Stimulated activated CD4-positive, alpha-beta T cell treated with anti-CD3 and anti-CD28 coated beads, Interleukin-4, amount 100 ng/mL, for 1 hour (primary cell): Measurements from ENCODE around the gene MOB2.

Experiments used
- DNase-seq: peaks from one replicate; pipeline ENCODE4 v3.0.0-alpha.2; 2020

Gene MOB2

DNA sequence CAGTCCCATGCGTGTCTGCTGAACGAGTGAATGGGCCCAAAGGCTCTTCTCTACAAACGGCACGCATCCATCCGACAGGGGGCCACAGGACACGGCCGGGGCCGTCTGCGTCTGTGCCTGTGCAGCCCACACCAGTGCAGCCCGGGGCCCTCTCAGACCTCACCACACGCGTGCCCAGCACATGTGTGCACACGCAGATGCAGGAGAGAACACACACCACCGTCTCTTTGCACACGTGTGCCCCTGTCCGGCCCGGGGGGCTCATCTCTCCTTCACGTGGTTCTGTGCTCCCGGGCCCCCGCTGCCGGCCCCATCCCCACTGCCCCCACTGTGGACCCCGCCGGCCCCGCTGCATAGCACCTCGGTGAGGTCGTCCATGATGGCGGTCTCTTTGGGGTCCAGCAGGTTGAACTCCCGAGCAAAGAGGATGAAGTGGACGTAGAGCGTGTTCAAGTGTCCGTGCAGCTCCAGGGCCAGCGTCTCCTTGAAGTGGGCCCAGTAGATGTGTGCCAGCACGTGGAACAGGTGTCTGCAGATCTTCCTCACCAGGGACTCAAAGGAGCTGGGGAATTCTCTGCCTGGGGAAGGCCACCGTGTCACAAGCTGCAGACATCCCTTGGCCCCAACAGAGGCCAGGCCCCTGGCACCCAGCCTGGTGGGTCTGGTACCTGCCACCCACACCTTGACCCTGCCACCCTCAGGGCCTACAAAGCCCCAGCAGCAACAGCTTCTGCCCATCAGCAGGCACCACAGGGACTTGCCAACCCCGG lies 16.5 kb downstream of the MOB2 start:
- no peak for DNase-seq

DNA sequence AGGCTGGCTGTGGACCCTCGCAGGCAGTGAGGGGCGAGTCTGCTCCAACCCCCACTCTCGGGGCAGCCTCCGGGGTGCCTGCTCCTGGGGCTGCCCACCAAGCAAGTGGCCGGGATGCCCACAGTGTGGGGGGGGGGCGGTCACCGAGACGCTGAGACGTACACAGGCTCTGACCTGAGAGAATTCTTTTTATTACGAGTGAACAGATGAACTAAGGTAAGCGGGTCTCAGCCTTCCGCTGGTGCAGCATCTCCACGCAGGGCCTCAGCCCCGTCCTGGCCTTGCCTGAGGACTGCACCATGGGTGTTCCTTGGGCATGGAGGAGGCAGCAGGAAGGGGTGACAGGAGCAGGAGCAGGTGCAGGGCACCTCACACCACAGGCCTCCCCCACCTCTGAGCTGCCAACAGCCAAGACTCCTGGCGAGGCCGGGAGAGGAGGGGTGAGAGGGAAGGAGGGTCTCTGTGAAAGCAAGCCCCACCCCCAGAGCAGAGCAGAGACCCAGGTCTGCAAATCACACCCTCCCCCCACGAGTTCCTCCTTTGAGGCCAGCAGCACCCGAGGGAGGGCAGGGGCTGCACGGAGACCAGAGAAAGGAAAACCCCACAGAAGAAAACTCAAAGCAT lies 17.2 kb downstream of the MOB2 start:
- no peak for DNase-seq

DNA sequence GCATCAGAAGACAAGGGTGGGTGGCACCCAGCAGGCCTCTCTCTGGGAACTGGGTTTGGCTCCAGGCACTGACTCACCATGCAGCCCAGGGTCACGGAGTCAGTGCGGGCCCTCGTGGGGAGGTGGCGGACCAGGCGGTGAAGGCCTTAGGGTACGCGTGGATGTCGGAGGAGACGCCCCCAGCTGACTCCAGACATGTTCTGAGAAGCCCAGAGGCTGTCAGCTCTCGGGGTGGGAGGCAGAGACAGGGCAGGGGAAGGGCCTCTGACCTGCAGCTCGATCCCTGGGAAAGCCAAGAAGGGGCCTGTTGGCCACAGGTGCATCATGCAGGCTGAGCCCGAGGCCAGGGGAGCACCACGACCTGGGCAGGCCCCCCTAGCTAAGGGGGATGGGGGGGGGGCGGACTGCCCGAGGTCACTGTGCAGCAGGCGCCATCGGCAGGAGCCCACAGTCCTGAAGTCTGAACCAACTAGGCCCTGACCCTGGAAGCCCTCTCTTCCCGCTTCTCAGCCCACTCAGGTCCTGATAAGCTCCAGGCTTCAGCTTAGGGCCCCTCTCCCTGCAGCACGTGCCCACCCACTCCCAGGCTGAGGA lies 18.0 kb downstream of the MOB2 start:
- no peak for DNase-seq

DNA sequence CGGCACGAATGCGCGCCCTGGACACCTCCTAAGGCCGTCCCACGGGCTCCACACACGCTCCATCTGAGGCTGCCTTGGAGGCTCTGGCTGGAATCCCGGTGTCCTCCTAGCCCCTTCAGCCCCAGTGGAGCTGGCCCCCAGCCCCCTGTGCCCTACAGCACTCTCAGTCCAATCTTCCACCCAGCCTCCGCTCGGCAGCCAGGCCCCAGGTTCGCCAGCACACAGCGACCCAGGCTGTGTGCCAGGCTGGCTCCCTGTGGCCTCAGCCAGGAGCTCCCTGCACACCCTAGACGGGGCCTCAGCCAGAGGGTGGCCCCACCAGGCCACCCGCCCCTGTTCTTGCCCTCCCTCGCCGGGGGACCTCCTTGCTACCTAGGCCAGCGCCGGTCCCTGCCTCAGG lies 18.6 kb downstream of the MOB2 start:
- no peak for DNase-seq

DNA sequence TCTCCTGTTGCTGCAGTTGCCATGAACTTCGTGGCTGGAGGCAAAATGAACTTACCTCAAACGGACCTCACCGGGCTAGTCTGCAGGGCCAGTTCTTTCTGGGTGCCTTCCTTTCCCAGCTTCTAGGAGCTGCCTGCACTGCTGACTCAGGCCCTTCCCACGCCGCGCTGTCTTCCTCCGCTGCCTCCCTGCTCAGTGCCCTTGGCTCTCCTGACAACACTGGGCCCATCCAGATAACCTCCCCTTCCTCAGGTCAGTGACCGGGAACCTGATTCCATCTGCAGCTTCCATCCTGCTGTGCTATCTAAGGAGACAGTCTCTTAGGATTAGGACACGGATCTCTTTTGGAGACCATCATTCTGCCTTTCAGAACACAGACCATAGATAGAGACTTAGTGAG lies 19.3 kb downstream of the MOB2 start:
- DNase-seq, result no peak

DNA sequence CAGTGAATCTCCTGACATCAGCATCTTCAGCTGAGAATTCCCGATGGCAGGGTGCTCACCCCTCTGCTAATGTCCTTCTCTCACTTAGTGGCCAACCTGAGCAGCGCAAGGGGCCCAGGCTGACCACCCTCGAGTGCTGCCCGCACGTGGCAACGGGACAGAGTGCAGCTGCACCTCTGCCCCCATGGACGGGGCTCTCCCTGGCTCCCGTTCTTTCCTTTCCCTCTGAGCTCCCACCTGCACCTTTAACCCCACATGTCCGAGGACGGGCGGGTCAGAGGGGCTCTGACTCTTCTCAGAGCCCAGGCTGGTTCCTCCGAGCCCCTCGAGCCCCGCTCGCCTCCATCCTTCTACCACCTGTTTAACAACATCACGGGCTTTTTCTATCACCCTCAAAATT lies 19.8 kb downstream of the MOB2 start:
- no peak for DNase-seq

DNA sequence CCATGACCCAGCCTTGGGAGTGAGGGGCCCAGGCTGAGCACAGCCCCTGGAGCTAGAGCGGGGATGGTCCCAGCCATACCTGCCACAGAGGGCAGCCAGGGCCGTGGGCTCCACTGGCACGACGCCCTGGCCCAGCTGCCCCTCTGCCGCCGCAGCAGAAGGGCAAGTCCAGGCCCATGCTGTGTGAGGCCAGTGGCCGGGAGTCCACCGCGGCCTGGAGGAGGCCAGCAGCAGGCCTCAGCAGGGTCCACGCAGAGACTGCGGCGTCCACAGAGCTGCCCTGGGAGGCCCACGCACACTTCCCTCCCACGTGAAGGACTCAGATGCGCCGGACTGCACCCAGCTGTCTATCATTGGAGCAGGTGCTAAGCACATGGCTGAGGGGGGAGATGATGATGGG lies 23.5 kb downstream of the MOB2 start:
- DNase-seq, result no peak

DNA sequence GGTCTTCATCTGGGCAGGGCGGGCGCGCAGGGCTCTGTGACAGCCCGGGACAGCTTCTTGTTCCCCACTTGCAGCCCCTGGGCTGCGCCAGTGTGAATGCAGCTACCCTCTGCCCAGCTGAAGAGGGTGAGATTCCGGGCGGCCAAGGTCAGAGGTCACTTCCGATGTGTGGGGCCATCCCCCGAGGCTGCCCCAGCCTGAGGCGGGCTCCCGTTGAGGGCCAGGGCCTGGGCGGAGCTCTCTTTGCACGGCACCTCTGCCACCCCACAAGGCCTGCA lies 23.9 kb downstream of the MOB2 start:
- no peak for DNase-seq

DNA sequence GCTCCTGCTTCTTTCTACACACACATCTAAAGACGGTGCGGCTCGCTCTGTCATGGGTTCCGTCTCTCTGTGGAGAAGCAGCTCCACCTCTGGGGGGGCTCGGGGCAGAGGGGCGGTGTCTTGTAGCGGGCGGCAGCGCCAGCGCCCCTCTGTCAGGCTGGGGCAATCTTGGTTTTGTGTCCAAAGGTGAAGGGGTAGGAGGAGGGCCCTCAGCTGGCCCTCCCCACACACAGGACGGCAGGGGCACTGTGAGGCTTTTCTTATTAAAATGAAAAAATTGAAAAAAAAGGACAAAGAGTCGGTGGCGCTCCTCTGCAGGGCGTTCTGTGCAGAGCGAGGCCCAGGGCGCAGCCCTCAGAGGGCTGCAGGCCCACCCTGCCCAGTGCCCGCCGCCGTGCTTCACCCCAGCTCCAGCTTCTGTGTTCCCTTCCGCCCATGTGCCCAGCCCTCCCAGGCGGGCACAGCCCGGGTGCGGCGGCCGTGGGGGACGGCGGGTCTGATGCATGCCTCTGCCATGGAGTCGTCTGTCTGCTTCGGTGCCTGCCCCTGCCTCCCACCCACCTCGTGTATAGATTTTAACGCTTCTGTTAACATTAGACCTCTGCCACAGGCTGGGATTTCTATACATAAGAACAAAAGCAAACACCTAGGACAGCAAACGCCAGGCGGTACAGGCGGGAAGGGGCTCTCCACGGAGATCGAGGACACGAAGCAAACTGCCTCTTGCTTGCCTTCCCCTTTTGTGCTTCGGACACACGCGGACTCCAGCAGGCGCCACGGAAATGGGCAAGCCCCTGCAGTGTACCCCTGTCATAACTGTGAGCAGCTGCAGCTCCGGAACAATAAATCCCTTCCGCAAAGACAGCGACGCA lies 24.5 kb downstream of the MOB2 start:
- no peak for DNase-seq

DNA sequence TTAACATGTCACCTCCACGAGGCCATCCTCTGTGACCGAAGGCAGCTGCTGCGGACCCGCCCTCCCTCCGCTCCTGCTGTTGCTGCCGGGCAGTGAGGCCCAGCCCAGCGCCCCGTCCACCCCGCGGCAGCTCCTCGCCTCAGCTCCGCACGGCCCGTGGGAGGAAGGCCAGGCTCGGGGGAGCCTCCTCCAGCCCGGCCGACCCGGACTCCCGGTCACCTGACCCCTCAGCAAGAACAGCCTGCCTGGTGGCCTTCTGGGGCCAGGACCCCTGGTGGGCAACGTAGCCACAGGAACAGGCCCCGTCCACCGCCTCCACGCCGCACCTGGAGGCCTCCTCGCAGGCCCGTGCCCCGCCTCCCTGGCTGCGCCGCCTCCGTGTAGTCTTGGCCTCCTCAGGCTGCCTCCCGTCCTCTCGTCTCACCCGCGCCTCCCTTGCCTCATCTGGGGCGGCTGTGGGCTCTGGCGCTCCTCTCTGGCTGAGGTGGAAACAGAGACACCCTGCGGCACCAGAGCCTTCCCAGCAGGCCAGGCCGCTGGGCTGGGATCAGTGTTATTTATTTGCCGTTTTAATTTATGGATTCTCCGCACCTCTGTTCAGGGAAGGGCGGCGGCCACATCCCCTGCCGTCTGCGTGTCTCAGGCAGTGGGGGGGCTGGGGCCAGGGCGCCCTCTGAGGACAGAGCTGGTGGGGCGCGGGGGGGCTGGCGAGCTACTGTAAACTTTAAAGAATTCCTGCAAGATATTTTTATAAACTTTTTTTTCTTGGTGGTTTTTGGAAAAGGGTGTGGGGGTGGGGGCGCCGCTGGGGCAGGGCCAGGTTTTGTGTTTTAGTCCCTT lies 25.4 kb downstream of the MOB2 start:
- DNase-seq, result no peak

DNA sequence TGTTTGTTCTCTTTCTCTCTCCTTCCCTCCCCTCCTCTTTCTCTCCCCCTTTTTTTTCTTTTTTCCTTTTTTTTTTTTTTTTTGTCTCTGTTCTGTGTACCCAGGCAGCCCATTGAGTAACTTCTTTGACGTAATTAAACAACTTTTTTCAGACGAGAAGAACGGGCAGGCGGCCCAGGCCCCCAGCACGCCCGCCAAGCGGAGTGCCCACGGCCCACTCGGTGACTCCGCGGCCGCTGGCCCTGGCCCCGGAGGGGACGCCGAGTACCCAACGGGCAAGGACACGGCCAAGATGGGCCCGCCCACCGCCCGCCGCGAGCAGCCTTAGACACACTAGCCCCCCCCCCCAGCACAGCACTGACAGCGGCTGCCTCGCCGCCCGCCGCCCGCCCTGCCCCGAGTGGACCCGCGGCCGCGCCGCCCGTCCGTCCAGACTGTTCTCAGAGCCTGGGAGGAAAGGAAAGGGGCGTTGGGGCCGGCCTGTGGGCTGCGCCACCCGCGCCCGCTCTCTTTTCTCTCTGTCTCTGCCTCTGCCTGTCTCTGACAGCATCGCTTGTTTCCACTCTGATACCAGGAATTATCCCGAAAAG lies 26.1 kb downstream of the MOB2 start:
- no peak for DNase-seq

DNA sequence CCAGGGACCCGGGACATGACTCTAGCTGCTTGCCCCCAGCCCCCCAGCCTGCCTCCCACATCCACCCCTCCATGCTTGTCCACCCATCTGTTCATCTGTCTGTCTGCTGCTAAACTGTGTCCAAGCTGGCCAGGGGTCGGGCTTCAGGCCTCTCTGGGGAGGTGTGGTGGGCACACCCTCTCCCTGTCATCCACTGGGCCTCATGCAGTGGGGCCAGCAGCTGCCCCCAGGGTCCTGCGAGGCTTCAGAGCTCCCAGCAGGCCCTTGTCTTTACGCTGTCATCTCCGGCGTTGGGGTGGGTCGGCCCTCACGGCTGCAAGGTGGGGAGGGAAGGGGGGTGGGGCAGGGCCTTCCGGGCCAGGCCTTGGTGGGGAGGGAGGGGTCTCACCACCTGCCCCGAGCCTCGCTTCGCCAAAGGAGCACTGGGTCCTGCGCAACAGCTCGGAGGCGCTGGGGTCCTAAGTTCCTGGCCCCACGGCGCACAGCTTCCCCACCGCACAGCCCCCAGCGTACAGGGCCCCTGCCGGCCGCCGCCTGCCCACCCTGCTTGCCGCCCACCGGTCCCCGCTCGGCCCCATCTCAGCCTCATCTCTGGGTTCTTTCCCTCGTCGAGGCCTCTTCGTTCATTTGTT lies 26.7 kb downstream of the MOB2 start:
- no peak for DNase-seq

DNA sequence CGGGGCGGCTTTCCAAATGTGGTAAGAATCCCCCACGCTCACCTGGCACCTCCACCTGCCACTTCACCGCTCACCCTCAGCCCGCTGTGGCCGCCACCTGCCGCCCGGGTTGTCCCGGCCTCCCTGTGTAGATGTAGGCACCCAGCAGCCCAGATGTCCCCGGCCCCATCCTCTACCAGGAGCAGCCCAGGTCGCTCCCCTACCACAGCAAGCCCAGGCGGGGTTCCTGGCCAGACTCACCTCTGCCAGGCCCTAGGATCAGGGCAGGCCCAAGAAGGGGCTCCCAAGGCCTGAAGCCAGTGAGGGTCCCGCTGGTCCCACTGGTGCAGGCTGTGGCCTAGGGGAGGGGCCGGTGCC lies 27.4 kb downstream of the MOB2 start:
- DNase-seq, result no peak

DNA sequence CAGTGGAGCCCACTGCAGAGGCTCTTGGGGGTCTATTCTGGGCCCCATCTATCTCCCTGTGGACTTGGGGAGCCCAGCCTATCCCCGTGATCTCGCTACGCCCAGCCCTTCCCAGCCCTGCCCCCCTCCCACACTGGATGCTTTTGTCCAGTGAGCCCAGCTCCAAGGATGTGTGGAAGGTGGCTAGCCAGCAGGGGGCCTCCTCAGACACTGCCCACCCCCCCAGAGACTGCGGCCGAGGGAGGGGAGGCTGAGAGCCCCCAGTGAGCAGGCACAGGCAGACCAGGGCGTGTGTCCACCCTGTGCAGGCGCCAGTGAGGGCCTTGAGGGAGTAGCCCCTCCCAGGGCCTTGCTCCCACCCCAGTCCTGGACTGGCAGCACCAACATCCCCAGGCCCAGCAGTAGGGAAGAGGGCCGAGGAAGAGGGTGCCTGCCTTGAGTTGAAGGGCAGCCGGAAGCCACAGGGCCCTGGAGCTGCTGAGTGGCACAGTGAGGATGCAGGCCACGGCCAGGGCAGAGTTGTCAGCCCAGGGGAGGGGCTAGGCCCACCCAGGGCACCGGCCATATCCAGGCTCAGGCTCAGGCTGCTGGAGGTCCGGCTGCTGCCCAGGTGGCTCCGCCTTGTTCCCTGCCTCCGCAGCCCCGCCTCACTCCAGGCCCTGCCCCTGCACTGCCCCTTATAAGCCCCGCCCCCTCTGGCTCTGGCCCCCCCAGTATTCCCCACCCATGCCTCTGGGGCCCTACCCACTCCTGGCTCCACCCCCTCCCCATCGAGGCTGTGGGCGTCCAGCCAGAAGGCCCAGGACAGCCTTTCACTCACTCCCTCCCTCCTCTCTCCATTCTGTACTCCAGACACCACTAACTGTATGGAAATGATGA lies 28.0 kb downstream of the MOB2 start:
- DNase-seq, result no peak

DNA sequence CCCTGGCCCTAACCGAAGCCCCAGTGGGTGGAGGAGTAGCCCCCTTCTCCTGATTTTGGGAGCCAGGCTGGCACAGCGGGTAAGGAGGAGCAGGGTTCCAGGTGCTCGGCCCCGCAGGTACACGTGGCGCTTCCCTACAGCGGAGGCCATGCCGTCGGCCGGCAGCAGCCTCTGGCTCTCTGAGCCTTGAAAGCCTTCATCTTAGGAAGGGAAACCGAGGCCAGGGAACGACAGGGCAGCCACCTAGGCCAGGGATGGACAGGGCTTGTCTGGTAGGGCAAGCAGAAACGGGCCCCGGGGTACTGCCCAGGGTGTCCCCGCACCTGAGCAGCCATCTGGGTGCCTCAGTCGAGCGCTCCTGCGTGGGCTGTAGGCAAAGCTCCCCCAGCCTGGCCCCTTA lies 28.7 kb downstream of the MOB2 start:
- DNase-seq, result no peak

DNA sequence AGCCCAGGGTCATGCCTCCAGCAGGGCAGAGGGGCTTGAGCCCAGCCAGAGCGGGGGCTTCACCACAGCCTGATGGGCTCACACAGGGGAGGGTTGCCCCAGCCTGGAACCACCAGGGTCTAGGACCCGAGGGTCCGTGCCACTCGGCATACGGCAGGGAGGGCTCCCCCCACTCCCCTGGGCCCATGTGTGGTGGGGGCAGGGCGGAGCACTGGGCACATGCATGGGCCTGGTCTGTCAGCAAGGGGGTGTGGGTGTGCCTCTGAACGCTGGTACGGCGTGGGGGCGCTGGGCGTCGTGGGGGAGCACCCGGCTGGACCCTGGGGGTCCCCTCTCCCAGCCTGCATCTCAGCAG lies 29.3 kb downstream of the MOB2 start:
- no peak for DNase-seq

DNA sequence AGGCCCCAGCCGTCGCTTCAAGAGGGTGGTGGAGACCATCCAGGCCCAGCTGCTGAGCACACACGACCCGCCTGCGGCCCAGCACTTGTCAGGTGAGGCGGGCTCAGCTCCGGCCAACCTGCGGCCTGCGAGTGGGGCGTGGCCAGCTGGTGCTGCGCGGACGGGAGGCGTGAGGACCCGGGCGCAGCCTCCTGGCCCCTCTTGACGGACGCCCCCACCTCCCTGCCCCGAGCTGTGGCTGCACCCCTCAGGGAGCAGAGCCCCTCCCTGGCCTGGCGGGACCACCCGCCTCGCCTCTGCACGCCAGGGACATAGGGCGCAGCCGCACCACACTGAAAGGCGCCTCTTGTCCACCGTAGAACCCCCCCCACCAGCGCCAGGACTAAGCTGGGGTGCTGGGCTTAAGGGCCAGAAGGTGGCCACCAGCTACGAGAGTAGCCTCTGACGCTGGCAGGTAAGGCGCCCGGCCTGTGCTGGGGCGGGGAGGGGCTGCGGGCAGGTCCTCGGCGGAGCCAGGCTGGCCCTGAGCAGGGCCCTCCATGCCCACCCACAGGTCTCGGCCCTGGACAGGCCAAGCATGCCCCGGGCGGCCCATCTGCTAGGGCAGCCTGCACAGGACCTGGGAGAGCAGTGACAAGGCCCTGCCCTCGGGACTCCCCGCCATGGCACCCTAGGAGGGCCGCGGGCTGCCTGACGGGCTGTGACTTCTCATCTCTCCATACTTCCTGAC lies 29.8 kb downstream of the MOB2 start:
- no peak for DNase-seq

DNA sequence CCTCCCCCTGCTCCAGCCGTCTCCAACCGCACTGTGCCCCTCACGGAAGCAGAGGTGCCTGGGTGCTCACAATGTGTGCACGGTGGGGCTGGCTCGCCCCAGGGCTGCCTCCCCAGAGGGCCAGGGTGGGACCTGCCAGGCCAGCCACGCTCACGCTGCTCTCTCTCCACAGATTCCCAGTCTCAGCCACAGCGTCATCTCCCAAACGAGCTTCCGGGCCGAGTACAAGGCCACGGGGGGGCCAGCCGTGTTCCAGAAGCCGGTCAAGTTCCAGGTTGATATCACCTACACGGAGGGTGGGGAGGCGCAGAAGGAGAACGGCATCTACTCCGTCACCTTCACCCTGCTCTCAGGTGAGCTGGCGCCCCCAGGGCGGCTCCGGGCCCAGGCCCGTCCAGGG lies 30.4 kb downstream of the MOB2 start:
- no peak for DNase-seq

DNA sequence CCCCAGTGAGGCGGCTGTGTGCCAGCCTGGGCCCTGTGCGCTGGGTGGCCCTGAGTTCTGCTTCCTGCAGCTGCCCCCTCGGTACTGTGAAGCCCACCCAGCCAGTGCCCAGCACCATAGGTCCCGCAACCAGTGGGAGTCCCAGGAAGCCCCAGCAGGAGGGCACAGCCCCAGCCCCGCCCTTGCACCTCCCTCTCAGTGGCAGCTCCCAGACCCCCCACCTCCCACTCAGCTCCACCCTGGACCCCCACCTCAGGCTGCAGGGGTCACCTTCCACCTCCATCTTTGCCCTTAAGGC lies 30.9 kb downstream of the MOB2 start:
- no peak for DNase-seq

DNA sequence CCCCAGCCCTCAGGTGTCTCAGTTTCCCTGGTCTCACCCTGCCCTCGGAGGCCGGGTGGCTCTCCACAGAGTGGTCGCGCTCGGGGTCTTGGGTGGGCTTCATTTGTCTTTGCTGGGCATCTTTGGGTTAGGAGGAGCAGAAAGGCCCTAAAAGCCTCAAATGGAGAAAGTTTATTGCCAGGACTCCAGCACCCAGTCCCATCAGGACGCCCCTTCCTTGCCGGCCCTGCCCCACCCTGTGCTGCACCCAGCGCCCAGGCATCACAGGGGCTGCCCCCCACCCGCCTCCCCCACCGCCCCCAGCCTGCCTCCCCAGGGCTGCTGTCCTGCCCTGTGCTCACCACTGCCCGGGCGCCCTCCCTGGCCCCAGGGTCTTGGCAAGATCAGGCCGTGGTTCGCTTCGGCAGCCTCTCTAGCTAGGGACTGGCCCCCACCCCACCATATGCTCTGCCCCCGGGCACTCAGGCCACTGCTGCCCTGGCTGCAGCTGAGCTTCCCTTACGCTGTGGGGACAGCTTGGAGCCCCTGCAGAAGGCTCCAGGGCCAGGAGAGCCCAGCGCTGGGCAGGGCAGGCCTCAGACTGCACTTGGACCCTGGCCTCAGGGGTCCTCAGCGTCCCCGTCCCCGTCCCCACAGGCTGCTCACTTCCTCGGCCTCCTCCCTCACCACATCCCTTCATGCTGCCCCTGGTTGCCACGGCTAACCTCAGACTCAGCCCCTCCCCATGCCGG lies 31.4 kb downstream of the MOB2 start:
- DNase-seq, result no peak
